NOMO-1 (cell line): ENCODE measurements around the gene INSL4.

Experiments
- DNase-seq, 2 experiments: peaks; one replicate each; lab custom pipeline; 2025; ENCODE audit not compliant: unreplicated experiment in 2 of 2; lab: John Stamatoyannopoulos, UW

INSL4 gene

DNA sequence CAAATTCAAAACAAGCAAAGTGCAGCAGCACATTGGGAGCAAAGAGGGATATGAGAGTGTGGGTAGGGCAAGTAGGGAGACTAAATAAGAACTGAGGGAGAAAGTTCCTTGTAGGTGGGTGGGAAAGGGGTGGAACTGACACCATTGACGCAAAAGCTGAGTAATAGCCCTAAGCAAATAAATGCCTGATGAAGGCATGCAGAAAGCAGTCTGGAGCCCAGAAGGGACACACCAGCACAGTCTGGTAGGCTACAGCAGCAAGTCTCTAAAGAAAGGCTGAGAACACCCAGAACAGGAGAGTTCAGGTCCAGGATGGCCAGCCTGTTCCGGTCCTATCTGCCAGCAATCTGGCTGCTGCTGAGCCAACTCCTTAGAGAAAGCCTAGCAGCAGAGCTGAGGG lies at the start of gene INSL4:
INSL4 (plus strand) TSS at position 208 of the 400 bp plus-strand sequence; CDS start at position 313, 105 bp downstream.
- DNase-seq = no peak

DNA sequence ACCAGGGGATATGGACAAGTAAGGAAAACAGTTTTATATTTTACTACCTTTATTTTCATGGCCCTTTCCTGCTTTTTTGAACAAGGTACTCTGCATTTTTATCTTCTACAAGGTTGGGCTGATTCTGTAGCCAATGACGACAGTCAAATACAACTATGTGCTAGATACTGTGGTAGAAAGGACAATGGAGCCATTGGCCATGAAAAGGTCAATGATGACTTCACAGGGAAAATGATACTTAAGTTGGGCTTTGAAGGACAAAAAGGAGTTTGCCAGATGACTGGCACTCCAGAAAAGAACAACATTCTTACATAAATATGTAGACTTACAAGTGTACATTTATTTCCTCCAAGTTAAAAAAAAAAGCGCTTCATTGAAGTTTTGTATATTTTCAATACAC lies 46.4 kb upstream of the INSL4 start:
- no peak for DNase-seq

DNA sequence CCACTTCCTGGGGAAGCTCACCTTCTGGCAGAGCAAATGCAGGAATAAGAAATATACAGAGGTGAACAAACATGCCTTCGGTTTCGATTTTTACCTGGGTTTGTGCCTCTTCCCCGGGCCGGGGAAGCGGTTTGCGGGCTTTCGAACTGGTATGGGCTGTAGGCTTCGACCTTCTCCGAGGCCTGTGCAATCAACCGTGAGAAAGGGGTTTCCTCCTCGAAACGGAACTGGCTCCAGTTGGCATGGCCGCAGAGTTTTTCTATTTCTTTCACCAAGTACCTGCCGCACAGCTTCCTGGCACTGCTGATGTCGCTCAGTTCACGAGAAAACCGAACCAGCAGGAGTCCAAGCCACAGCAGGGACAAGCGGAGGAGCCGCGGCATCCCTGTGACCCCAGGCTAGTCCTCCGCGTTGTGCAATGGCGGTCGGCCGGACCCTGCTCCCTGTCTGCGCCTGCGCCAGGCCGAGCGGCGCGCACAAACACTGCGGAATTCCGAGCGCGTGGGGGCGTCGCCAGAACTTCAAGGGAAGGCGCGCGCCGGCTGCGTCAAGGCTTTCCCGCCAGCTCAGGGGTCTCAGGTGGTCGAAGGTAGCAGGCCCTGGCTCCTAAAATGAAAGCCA lies 45.9 kb upstream of the INSL4 start, which contains the start of gene INSL6:
INSL6 (minus strand) TSS at position 420 of the 621 bp plus-strand sequence; CDS start at position 383, 37 bp downstream.
- no peak for DNase-seq

DNA sequence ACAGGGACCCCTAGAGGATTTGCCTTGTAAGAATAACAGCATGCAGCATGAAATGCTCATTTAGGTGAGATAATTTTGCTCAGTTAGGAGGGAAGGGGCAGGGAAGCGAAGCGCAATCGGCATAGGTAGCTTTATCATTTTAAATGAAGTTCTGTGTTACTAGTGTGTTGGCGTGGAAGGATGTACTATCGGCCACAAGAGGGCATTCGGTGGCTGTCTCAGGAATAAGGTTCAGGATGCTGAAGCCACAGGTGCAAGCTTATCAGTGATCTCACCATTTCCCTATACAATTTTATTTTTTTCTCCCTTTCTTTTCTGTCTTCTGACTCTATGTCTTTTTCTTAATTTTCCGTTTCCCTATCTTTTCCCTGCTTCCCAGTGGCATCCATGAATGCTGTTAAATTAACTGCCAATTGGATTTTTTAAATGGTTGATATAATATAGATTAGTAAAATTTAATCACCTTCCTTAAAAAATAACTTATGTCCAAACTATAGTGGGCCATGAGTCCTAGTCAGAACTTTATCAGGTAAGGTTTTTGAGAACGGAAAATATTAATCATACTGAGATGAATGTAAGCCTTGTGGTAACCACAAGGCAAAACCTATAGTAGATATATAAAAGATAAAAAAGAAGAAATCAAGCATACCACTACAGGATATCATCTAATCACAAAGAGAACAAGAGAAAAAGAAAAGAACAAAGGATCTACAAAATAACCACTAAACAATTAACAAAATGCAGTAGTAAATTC lies 44.6 kb upstream of the INSL4 start:
- peak in 1 of 2 experiments; percentile 0 for DNase-seq

DNA sequence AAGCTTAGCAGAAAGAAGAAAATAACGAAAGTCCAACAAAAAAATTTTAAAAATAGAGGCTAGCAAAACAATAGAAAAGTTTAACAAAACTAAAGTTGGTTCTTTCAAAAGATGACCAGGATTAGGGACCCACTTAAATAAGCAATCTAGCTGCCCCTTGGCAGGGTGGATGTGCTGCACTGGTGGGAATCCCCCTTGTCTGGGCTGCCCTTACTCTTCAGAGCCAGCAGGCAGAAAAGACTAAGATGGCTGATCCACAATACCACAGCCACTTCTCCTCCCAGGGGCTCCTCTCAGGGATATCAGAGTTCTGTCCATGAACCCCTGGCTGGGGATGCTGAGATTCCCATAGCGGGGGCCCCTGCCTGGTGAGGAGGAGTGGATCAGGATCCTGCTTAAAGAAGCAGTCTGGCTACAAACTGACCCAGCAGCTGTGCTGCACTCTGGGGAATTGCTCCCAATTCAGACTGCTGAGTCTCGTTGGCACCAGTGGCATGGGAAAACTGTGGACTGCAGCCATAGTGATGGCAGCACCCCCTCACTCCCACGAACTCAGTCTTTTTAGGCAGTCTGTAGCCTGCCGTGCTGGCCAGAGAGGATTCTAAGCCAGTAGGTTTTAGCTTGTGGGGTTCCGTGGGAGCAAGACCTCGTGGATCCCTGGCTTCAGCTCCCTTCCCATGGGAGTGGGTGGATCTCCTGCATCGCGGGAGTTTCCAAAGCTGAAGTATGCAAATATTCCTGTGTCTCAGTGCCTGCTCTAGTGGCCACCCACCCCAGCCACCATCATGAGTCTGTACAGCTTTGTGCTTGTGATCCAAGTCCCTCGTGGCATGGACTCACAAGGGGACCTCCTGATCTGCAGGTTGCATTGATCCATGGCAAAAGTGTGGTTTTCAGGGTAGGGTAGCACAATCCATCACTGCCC lies 42.9 kb upstream of the INSL4 start:
- no peak for DNase-seq

DNA sequence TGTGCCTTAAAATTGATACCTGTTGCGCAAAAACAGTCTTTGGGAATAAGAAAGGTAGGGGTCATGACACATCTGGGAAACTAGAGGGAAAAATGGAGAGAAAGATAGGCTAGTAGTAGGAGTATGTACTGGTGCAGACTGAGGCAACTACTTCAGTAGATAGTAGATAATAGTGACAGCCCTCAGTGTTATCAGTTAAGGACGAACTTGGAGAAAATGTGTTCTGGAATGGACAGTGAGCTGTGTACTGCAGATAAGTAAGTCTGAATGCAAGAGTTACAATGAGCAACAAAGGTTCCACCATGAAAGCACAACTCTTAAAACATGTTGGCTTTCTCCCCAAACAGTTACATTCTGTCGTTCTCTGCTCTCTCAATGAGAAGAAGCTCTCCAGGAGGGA lies 39.2 kb upstream of the INSL4 start:
- DNase-seq = no peak

DNA sequence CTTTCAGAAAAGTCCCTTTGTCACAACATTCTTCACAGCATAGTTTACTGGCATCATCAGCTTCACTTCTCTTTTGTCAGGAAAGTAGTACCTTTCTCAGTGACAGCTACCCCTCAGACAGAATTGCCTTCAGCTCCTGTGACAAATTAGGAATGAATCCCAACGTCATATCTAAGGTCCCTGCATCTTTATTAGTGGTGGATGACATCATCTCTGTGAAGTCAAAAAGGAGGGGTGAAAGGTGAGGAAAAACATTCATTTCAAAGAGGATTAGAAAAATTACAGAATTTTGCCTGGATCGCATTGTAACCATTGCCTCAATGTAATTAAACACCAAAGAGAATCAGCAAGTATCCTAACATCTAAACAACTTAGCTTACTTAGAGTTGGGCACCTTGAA lies 37.9 kb upstream of the INSL4 start:
- DNase-seq = no peak

DNA sequence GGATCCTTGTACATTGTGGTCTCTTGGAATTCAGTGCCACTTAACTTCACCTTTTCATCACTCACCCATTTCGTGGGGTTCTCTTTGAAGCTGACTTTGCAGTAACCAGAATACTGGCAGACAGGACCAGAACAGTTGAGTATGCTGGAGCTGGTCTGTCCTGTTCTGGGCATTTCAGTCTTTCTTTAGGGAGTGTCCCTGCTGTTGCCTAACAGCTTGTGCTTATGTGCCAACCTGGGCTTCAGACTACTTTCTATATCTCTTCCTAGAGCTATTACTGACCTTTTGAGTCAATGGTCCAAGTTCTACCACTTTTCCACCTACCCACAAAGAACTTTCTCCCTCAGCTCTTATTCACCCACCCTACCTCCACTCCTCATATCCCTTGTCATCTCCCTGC lies 35.8 kb upstream of the INSL4 start:
- DNase-seq = no peak

DNA sequence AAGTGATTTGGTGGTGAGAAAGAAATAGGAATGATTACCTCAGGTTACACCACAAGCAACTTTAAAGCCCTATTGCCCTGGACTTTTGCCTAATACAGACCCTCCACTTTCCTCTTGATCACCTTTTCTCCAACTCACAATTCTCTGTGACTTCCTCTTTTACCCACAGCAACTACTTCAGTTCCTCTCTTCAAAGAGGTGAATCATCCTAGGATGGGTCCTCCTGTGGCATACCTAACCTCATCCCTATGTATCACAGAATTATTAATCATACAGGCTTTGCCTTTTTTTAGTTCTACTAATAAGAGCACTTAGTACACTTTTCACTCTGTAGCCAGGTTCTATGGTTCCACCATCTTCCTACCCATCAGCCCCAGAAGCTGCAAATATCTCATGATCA lies 26.1 kb upstream of the INSL4 start:
- peak in 1 of 2 experiments; percentile 0 for DNase-seq

DNA sequence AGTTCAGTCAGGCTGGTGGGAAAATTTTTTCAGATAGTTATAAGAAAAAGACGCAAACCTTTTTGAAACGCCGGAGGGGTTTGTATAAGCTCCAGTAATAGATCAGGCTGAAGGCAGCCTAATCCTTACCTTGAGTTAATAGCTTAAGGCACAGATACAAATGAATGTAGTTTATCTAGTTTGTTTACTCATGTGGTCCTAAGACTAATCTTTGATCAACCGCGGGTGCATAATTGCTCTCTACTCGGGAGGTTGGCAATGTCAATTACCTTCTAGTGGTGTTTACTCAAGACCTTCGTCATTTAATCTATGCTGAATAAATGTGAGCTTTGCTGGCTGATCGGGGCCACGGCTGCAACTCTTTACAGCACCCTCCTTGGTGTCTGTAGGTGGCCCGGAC lies 665 bp upstream of the INSL4 start:
- DNase-seq = no peak

DNA sequence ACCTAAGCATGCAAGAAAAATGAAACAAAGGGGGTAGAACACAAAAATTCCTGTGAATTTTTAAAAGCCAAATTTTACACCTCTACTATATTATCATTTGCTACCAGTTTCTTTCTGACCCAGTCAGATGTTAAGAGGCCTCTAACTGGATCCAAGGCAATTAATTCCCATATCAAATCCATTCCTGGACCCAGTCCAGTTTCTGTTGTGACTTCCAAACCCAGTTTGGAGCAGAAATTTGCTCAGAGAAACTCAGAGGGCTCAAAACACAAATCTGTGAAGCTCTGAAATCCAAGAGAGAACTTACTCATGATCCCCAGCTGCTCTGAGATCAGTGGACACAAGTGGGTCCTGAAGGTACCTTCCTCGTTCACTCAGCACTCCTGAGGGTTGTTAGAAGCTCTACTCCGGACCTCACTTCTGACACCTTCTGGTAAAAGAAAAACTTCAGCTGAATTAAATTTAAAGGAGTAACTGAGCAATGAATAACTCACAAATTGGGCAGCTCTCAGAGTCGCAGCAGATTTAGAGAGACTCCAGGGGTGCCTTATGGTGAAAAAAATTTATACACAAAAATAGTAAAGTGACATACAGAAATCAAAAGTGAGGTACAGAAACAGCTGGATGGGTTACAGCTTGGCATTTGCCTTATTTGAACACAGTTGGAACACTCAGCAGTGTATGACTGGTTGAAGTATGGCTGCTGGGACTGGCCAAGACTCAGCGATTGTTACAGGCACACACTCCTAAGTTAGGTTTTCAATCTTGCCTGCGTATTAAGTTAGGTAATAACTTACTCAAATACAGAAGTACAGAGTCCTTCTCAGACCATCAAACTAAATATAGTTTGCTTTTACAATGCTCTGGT lies 32.4 kb downstream of the INSL4 start:
- peak in 1 of 2 experiments; percentile 4 for DNase-seq

DNA sequence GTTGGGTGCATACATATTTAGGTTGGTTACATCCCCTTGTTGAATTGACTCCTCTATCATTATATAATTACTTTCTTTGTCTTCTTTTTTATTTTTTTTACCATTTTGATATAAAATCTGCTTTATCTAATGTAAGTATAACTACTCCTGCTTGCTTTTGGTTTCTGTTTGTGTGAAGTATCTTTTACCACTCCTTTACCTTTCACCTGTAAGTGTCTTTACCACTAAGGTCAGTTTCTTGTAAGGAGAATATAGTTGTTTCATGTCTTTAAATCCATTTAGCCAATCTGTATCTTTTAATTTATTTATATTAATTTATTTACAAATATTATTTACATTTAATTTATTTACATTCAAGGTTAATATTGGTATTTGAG lies 33.0 kb downstream of the INSL4 start:
- no peak for DNase-seq

DNA sequence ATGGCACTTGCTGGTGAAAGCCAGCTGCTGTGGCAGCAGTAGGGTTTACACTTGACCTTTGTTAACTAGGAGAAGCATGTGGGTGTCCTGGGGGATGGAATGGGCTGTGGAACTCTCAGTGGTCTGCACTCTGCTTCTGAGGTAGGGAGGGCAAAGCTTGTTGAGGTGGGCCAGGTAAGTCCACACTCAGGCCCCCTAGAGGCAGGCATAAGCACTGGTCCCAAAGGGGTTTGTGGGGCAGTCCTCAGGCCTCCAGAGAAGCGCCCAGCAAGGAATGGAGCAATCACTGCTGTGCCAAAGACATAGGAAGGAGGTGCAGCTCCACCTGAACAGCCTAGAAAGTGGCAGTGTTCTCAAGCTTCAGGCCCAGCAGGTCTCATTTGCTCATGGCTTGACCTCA lies 34.7 kb downstream of the INSL4 start:
- no peak for DNase-seq

DNA sequence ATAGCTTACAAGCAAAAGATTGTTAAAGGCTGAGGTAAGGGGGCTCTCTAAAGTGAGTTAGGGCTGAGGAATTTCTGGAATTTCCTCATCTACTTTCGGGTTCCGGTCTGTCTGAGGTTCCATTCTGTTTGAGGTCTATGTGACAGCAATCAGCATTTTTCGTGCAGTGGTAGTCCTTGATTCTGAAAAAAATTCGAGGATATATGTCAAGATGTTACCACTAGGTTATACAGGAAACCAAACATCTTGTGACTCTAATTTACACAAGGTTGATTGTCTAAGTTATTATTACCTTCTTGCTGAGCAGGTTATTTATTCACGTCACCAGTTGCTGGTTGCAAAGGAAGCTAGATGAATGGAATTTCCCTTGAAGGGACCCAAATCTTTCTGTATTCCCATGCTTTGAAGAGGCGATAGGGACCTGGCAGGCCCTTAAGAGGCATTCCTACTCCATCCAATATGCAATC lies 38.1 kb downstream of the INSL4 start:
- DNase-seq = no peak

DNA sequence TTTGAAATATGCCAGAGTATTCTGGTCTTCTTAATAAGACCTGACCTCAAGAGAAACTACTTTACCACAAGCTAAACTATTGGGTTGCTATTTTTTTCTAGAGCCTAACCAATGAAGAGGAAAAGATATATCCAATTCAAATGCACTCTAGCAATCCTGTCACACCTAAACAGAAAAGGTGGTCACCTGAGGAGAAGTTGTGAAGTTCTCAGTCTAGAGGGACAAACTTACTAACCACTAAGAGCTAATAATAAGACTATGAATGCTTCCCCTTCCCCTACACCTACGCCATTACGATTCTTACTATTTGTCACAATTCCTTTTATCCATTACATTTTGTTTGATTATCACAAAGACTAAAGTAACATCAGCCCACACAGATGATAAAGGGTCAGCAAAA lies 43.6 kb downstream of the INSL4 start:
- DNase-seq = no peak

DNA sequence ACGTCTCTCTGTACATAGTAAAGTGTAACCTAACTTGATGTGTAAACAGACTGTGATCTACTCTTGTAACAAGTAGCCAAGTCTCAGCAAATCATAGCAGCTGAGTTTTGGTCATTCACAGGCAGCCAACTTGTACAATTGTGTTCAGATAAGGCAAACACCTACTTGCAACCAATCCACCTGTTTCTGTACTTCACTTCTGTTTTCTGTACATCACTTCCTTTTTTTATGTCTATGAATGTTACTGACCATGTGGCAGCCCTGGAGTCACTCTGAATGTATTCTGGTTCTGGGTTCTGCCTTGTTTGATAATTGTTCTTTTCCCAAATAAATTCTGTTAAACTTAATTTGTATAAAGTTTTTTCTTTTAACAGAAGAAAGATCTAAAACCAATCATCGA lies 47.3 kb downstream of the INSL4 start:
- peak in 1 of 2 experiments; percentile 2 for DNase-seq
